ENCODE data around the gene COLEC12. TPM values are rescaled to one million over a fixed set of nuclear protein-coding genes. Genes with fewer than 3 reads are reported as not detected.

Gene COLEC12
- polyA plus RNA-seq, 1 donor = 19.1 TPM

DNA sequence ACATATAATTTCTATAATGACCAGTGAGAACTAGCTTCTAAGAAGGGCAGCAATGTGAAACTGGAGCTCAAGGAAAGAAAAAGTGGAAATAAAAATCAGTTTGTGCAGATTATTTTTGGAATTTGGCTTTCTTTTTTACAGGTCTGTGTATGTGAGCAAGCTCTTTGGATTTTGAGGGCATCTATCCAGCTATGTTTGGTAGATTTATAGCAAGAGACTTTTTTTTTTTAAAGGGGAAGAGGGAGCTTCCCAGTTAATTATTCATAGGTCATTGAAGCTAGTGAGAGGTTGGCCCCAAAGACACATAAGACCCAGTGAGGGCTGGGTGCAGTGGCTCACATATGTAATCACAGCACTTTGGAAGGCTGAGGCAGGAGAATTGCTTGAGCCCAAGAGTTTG is 24.0 kb upstream of the COLEC12 start:
- H3K4me3 ChIP-seq (ENCODE audit: low read length) = no peak overlapping the region
- no peaks in the 10 kb centered on the region for H3K4me1 ChIP-seq (ENCODE audit: control insufficient read depth, insufficient read depth, low read length)
- no peak overlapping the region for H3K27ac ChIP-seq (ENCODE audit: low read length)
- no peaks in the 10 kb centered on the region for H3K9me3 ChIP-seq (ENCODE audit: control insufficient read depth, low read depth, low read length)
- no peaks in the 10 kb centered on the region for H3K27me3 ChIP-seq (ENCODE audit: control insufficient read depth, insufficient read depth, low read length)
- no peak for DNase-seq
- no peaks in the 10 kb centered on the region for H3K36me3 ChIP-seq (ENCODE audit: control insufficient read depth, insufficient read depth, low read length)

GRCh38 chr18:523561-523960 is 23.1 kb upstream of the COLEC12 start:
- Histone ChIP-seq H3K4me1 (ENCODE audit: control insufficient read depth, insufficient read depth, low read length) (no peaks in the 10 kb centered on the region), H3K9me3 (ENCODE audit: control insufficient read depth, low read depth, low read length) (no peaks in the 10 kb centered on the region), H3K27me3 (ENCODE audit: control insufficient read depth, insufficient read depth, low read length) (no peaks in the 10 kb centered on the region), H3K4me3 (ENCODE audit: low read length) (no peak overlapping the region), H3K36me3 (ENCODE audit: control insufficient read depth, insufficient read depth, low read length) (no peaks in the 10 kb centered on the region), H3K27ac (ENCODE audit: low read length) (no peak overlapping the region)
- 80% methylated on average over 2 of the region's 4 CpGs for WGBS (ENCODE audit: insufficient coverage, low lambda C conversion rate)
- DNase-seq = no peak

GRCh38 chr18:519019-519879 is 18.7 kb upstream of the COLEC12 start:
- H3K9me3 ChIP-seq (ENCODE audit: control insufficient read depth, low read depth, low read length) = peaks cover 2% of the 10 kb centered on the region
- no peak overlapping the region for H3K4me3 ChIP-seq (ENCODE audit: low read length)
- whole genome bisulfite sequencing (ENCODE audit: insufficient coverage, low lambda C conversion rate) = no CpG with 5 or more reads among the region's 11 CpGs
- no peaks in the 10 kb centered on the region for H3K4me1 ChIP-seq (ENCODE audit: control insufficient read depth, insufficient read depth, low read length)
- no peak overlapping the region for H3K27ac ChIP-seq (ENCODE audit: low read length)
- no peaks in the 10 kb centered on the region for H3K27me3 ChIP-seq (ENCODE audit: control insufficient read depth, insufficient read depth, low read length)
- no peak for DNase-seq
- H3K36me3 ChIP-seq (ENCODE audit: control insufficient read depth, insufficient read depth, low read length) = no peaks in the 10 kb centered on the region

- Histone ChIP-seq H3K9me3 (ENCODE audit: control insufficient read depth, low read depth, low read length) (peaks cover 6% of the 10 kb centered on the region), H3K36me3 (ENCODE audit: control insufficient read depth, insufficient read depth, low read length) (no peaks in the 10 kb centered on the region), H3K4me1 (ENCODE audit: control insufficient read depth, insufficient read depth, low read length) (no peaks in the 10 kb centered on the region), H3K4me3 (ENCODE audit: low read length) (no peak overlapping the region), H3K27ac (ENCODE audit: low read length) (no peak overlapping the region), H3K27me3 (ENCODE audit: control insufficient read depth, insufficient read depth, low read length) (no peaks in the 10 kb centered on the region)
- DNase-seq = no peak
- 100% methylated on average over 1 of the region's 3 CpGs for WGBS (ENCODE audit: insufficient coverage, low lambda C conversion rate)
These were observed 17.6 kb upstream of the COLEC12 start for GRCh38 chr18:518081-518480.

DNA sequence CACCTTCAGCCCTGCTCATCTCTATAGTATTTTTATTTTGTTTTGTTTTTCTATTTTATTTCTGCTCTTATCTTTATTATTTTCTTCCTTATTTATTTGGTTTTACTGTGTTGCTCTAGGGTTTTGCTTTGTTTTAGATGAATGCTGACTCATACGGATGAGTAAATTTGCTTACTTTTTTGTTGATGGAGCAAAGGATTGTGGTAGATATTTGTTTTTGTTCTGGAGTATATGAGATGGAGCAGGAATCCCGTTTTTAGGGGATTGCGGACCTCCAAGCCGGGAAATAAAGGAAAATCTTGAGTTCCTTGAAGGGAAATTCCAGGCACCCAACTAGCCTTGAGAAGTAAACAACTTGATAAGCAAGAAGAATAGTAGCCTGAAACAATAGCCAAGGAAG is 15.3 kb upstream of the COLEC12 start:
- Histone ChIP-seq H3K9me3 (ENCODE audit: control insufficient read depth, low read depth, low read length) (peaks cover 14% of the 10 kb centered on the region), H3K36me3 (ENCODE audit: control insufficient read depth, insufficient read depth, low read length) (no peaks in the 10 kb centered on the region), H3K4me1 (ENCODE audit: control insufficient read depth, insufficient read depth, low read length) (no peaks in the 10 kb centered on the region), H3K4me3 (ENCODE audit: low read length) (no peak overlapping the region), H3K27ac (ENCODE audit: low read length) (no peak overlapping the region), H3K27me3 (ENCODE audit: control insufficient read depth, insufficient read depth, low read length) (no peaks in the 10 kb centered on the region)
- WGBS (ENCODE audit: insufficient coverage, low lambda C conversion rate) = 100% methylated on average over 1 of the region's 4 CpGs
- DNase-seq = no peak

GRCh38 chr18:515156-515815 is 14.8 kb upstream of the COLEC12 start:
- H3K27me3 ChIP-seq (ENCODE audit: control insufficient read depth, insufficient read depth, low read length) = no peaks in the 10 kb centered on the region
- no peaks in the 10 kb centered on the region for H3K36me3 ChIP-seq (ENCODE audit: control insufficient read depth, insufficient read depth, low read length)
- no peak overlapping the region for H3K27ac ChIP-seq (ENCODE audit: low read length)
- 94% methylated on average over 9 of the region's 44 CpGs for WGBS (ENCODE audit: insufficient coverage, low lambda C conversion rate)
- no peak overlapping the region for H3K4me3 ChIP-seq (ENCODE audit: low read length)
- no peaks in the 10 kb centered on the region for H3K4me1 ChIP-seq (ENCODE audit: control insufficient read depth, insufficient read depth, low read length)
- peaks cover 14% of the 10 kb centered on the region for H3K9me3 ChIP-seq (ENCODE audit: control insufficient read depth, low read depth, low read length)
- DNase-seq = no peak

- Histone ChIP-seq H3K36me3 (ENCODE audit: control insufficient read depth, insufficient read depth, low read length) (no peaks in the 10 kb centered on the region), H3K9me3 (ENCODE audit: control insufficient read depth, low read depth, low read length) (peaks cover 14% of the 10 kb centered on the region), H3K4me3 (ENCODE audit: low read length) (no peak overlapping the region), H3K4me1 (ENCODE audit: control insufficient read depth, insufficient read depth, low read length) (no peaks in the 10 kb centered on the region), H3K27ac (ENCODE audit: low read length) (no peak overlapping the region), H3K27me3 (ENCODE audit: control insufficient read depth, insufficient read depth, low read length) (no peaks in the 10 kb centered on the region)
- 96% methylated on average over 7 of the region's 36 CpGs for WGBS (ENCODE audit: insufficient coverage, low lambda C conversion rate)
- no peak for DNase-seq
These were observed 13.5 kb upstream of the COLEC12 start for GRCh38 chr18:513826-514530.

- no peaks in the 10 kb centered on the region for H3K36me3 ChIP-seq (ENCODE audit: control insufficient read depth, insufficient read depth, low read length)
- DNase-seq = no peak
- H3K4me3 ChIP-seq (ENCODE audit: low read length) = no peak overlapping the region
- no peak overlapping the region for H3K27ac ChIP-seq (ENCODE audit: low read length)
- WGBS (ENCODE audit: insufficient coverage, low lambda C conversion rate) = 95% methylated on average over 5 of the region's 9 CpGs
- no peaks in the 10 kb centered on the region for H3K4me1 ChIP-seq (ENCODE audit: control insufficient read depth, insufficient read depth, low read length)
- H3K27me3 ChIP-seq (ENCODE audit: control insufficient read depth, insufficient read depth, low read length) = no peaks in the 10 kb centered on the region
- peaks cover 14% of the 10 kb centered on the region for H3K9me3 ChIP-seq (ENCODE audit: control insufficient read depth, low read depth, low read length)
These were observed 12.5 kb upstream of the COLEC12 start for GRCh38 chr18:512957-513356.

DNA sequence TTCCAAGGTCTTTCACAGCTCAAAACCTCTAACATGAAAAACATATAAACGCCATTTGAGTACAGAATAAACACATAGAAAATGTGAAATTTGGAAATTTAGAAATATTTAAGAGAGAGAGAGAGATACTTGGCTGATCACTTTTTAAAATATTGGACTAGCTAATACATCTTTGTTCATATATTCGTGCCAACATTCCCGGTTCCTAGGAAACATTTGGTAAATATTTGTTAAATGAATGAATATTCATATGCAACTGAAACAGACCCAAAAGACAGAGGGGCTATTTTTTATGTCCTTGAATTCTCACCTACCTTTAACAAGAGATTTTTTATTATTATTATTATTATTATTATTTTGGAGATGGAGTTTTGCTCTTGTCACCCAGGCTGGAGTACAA is 8.3 kb upstream of the COLEC12 start:
- H3K4me3 ChIP-seq (ENCODE audit: low read length) = no peak overlapping the region
- no peaks in the 10 kb centered on the region for H3K36me3 ChIP-seq (ENCODE audit: control insufficient read depth, insufficient read depth, low read length)
- H3K27me3 ChIP-seq (ENCODE audit: control insufficient read depth, insufficient read depth, low read length) = no peaks in the 10 kb centered on the region
- no peak for DNase-seq
- H3K9me3 ChIP-seq (ENCODE audit: control insufficient read depth, low read depth, low read length) = peaks cover 9% of the 10 kb centered on the region
- H3K27ac ChIP-seq (ENCODE audit: low read length) = no peak overlapping the region
- WGBS (ENCODE audit: insufficient coverage, low lambda C conversion rate) = 100% methylated on average over 1 of the region's 3 CpGs
- H3K4me1 ChIP-seq (ENCODE audit: control insufficient read depth, insufficient read depth, low read length) = no peaks in the 10 kb centered on the region

GRCh38 chr18:507636-508035 is 7.1 kb upstream of the COLEC12 start:
- Histone ChIP-seq H3K9me3 (ENCODE audit: control insufficient read depth, low read depth, low read length) (peaks cover 4% of the 10 kb centered on the region), H3K27me3 (ENCODE audit: control insufficient read depth, insufficient read depth, low read length) (no peaks in the 10 kb centered on the region), H3K4me3 (ENCODE audit: low read length) (no peak overlapping the region), H3K4me1 (ENCODE audit: control insufficient read depth, insufficient read depth, low read length) (no peaks in the 10 kb centered on the region), H3K27ac (ENCODE audit: low read length) (no peak overlapping the region), H3K36me3 (ENCODE audit: control insufficient read depth, insufficient read depth, low read length) (no peaks in the 10 kb centered on the region)
- no CpG with 5 or more reads among the region's 3 CpGs for WGBS (ENCODE audit: insufficient coverage, low lambda C conversion rate)
- no peak for DNase-seq

All from large intestine (tissue), 3 donors.